ENCODE data around the gene DGKZ. TPM values are rescaled to one million over a fixed set of nuclear protein-coding genes. Genes with fewer than 3 reads are reported as not detected.

DGKZ gene
- total RNA-seq, 1 experiment from 2014 or later = 59.3 TPM

GRCh38 chr11:46364056-46364455 is 16.8 kb downstream of the DGKZ start:
- H3K27me3 ChIP-seq (replicated peaks; ENCODE audit: control insufficient read depth, insufficient read depth, low read length) = no peaks in the 10 kb centered on the region
- H3K4me1 Mint-ChIP-seq (ENCODE audit: low read depth, unreplicated experiment) = no peaks in the 10 kb centered on the region
- intact Hi-C loops (cut with micrococcal nuclease; ENCODE audit: unreplicated experiment) = no loop called here
- DNase-seq = no peak
- peaks cover 5% of the 10 kb centered on the region for H3K36me3 ChIP-seq (ENCODE audit: control insufficient read depth, insufficient read depth, low read length)
- H3K4me3 ChIP-seq (ENCODE audit: low read depth, low read length) = no peak overlapping the region
- H3K9me3 Mint-ChIP-seq (ENCODE audit: unreplicated experiment) = no peaks in the 10 kb centered on the region
- no peak overlapping the region for H3K27ac Mint-ChIP-seq (ENCODE audit: unreplicated experiment)
- H3K27me3 Mint-ChIP-seq (ENCODE audit: insufficient read depth, unreplicated experiment) = no peaks in the 10 kb centered on the region
- H3K36me3 Mint-ChIP-seq (ENCODE audit: insufficient read depth, unreplicated experiment) = peaks cover 10% of the 10 kb centered on the region
- peaks cover under 1% of the 10 kb centered on the region; the same call in 1 of the 2 replicates for H3K4me1 ChIP-seq
- TF ChIP-seq CTCF (IDR thresholded peaks at IDR 0.05; ENCODE audit: insufficient read depth in 1 of 2, low read depth in 1 of 2, low read length in 1 of 2, severe bottlenecking in 1 of 2, unreplicated experiment in 1 of 2) = no peak
- no peak overlapping the region for H3K4me3 Mint-ChIP-seq (ENCODE audit: unreplicated experiment)
- H3K9me3 ChIP-seq = no peaks in the 10 kb centered on the region
- BruUV-seq (replicated peaks) = no TSS peak
- CTCF ChIA-PET = no interaction called here
- POLR2A ChIA-PET = no interaction called here

- Histone ChIP-seq H3K27me3 (replicated peaks; ENCODE audit: control insufficient read depth, insufficient read depth, low read length) (no peaks in the 10 kb centered on the region), H3K9me3 (no peaks in the 10 kb centered on the region), H3K36me3 (ENCODE audit: control insufficient read depth, insufficient read depth, low read length) (peaks cover 5% of the 10 kb centered on the region), H3K4me1 (peaks cover 6% of the 10 kb centered on the region; the same call in 1 of the 2 replicates), H3K4me3 (ENCODE audit: low read depth, low read length) (no peak overlapping the region)
- BruUV-seq (replicated peaks) = no TSS peak
- Mint-ChIP-seq H3K36me3 (ENCODE audit: insufficient read depth, unreplicated experiment) (peaks cover 16% of the 10 kb centered on the region), H3K4me3 (ENCODE audit: unreplicated experiment) (no peak overlapping the region), H3K4me1 (ENCODE audit: low read depth, unreplicated experiment) (no peaks in the 10 kb centered on the region), H3K9me3 (ENCODE audit: unreplicated experiment) (no peaks in the 10 kb centered on the region), H3K27me3 (ENCODE audit: insufficient read depth, unreplicated experiment) (no peaks in the 10 kb centered on the region), H3K27ac (ENCODE audit: unreplicated experiment) (peak overlapping the region; percentile 4)
- no peak for DNase-seq
- ChIA-PET CTCF (interaction anchor here (0.6 to 1.1 kb wide), 3 partner anchors 12 to 27 kb away, joined by 3 to 4 read pairs (median 3); no protein-coding TSS in a partner anchor), POLR2A (no interaction called here)
- intact Hi-C loops (cut with micrococcal nuclease; ENCODE audit: unreplicated experiment) = loop anchor here (5.0 kb wide), 1 partner anchor 122 kb away; no protein-coding TSS in a partner anchor
- TF ChIP-seq CTCF (IDR thresholded peaks at IDR 0.05; ENCODE audit: insufficient read depth in 1 of 2, low read depth in 1 of 2, low read length in 1 of 2, severe bottlenecking in 1 of 2, unreplicated experiment in 1 of 2) = no peak
Measured at GRCh38 chr11:46364791-46365190, 17.5 kb downstream of the DGKZ start.

- H3K4me3 ChIP-seq (ENCODE audit: low read depth, low read length) = no peak overlapping the region
- no peak overlapping the region for H3K27ac Mint-ChIP-seq (ENCODE audit: unreplicated experiment)
- no peaks in the 10 kb centered on the region for H3K27me3 ChIP-seq (replicated peaks; ENCODE audit: control insufficient read depth, insufficient read depth, low read length)
- no peak overlapping the region for H3K4me3 Mint-ChIP-seq (ENCODE audit: unreplicated experiment)
- no peak for TF ChIP-seq CTCF (IDR thresholded peaks at IDR 0.05; ENCODE audit: insufficient read depth in 1 of 2, low read depth in 1 of 2, low read length in 1 of 2, severe bottlenecking in 1 of 2, unreplicated experiment in 1 of 2)
- intact Hi-C loops (cut with micrococcal nuclease; ENCODE audit: unreplicated experiment) = loop anchor here (5.0 kb wide), 1 partner anchor 124 kb away; no protein-coding TSS in a partner anchor
- BruUV-seq (replicated peaks) = no TSS peak
- no peaks in the 10 kb centered on the region for H3K27me3 Mint-ChIP-seq (ENCODE audit: insufficient read depth, unreplicated experiment)
- no peaks in the 10 kb centered on the region for H3K4me1 Mint-ChIP-seq (ENCODE audit: low read depth, unreplicated experiment)
- no peaks in the 10 kb centered on the region for H3K9me3 Mint-ChIP-seq (ENCODE audit: unreplicated experiment)
- ChIA-PET CTCF (no interaction called here), POLR2A (no interaction called here)
- H3K36me3 Mint-ChIP-seq (ENCODE audit: insufficient read depth, unreplicated experiment) = peaks cover 18% of the 10 kb centered on the region
- H3K9me3 ChIP-seq = no peaks in the 10 kb centered on the region
- H3K4me1 ChIP-seq = peaks cover 6% of the 10 kb centered on the region; the same call in 1 of the 2 replicates
- DNase-seq = no peak
- peaks cover 5% of the 10 kb centered on the region for H3K36me3 ChIP-seq (ENCODE audit: control insufficient read depth, insufficient read depth, low read length)
Measured at GRCh38 chr11:46366260-46366659, 19.0 kb downstream of the DGKZ start.
